Stomach (tissue), 9 donors: ENCODE data around the gene LYVE1. TPM values are rescaled to one million over a fixed set of nuclear protein-coding genes. Genes with fewer than 3 reads are reported as not detected.

Experiments used
- DNase-seq, 2 donors: peaks; one replicate each; pipeline versions ENCODE4 v3.0.0 to v3.0.0-alpha.2; 2013 to 2019
- H3K27ac ChIP-seq, 5 donors: fragments of 200-600 bp in 4 of 5; sonication (generic) in 4 of 5; one replicate each; pipeline ENCODE4 v1.5.1; 2013 to 2019; ENCODE audit warnings: mild to moderate bottlenecking in 1 of 5, moderate library complexity in 1 of 5
- H3K27me3 ChIP-seq, 3 donors: fragments of 200-600 bp; sonication (generic); one replicate each; pipeline ENCODE4 v1.5.1; 2017 to 2019; ENCODE audit warnings: mixed run types in 1 of 3
- H3K36me3 ChIP-seq, 4 donors: fragments of 200-600 bp; sonication (generic); 1 replicate in 3 of 4; 2 replicates in 1 of 4; pipeline ENCODE4 v1.5.1; 2016 to 2019
- H3K4me1 ChIP-seq, 4 donors: fragments of 200-600 bp; sonication (generic); one replicate each; pipeline ENCODE4 v1.5.1; 2016 to 2019
- H3K4me3 ChIP-seq, 4 donors: fragments of 200-600 bp; sonication (generic) in 3 of 4; one replicate each; pipeline ENCODE4 v1.5.1; 2016 to 2019; ENCODE audit warnings: mild to moderate bottlenecking in 1 of 4
- H3K9me3 ChIP-seq, 4 donors: fragments of 200-600 bp; sonication (generic); one replicate each; pipeline ENCODE4 v1.5.1; 2016 to 2019
- CTCF ChIP-seq, 7 experiments: fragments of 450-650 bp in 4 of 7; fragments of 200-600 bp in 3 of 7; sonication (generic) in 3 of 7; IDR thresholded peaks; one replicate each; pipeline ENCODE4 v1.5.1; 2016 to 2019; ENCODE audit warnings: antibody characterized with exemption in 7 of 7, control low read depth in 2 of 7, mild to moderate bottlenecking in 1 of 7
- EP300 ChIP-seq: sonication (generic); formaldehyde crosslinking; IDR thresholded peaks from one replicate; pipeline ENCODE4 v1.6.1; 2017; ENCODE audit warnings: antibody characterized with exemption
- POLR2A ChIP-seq, 4 donors: fragments of 450-650 bp; IDR thresholded peaks; one replicate each; pipeline ENCODE4 v1.6.1; 2016; ENCODE audit warnings: antibody characterized with exemption in 4 of 4, control low read depth in 2 of 4, mild to moderate bottlenecking in 1 of 4, moderate library complexity in 1 of 4
- POLR2AphosphoS5 ChIP-seq, 3 donors: sonication (generic); formaldehyde crosslinking; IDR thresholded peaks; one replicate each; pipeline ENCODE4 v1.6.1; 2016; ENCODE audit warnings: antibody characterized with exemption in 3 of 3
- WGBS, 5 donors: extraction: QIAGEN DNeasy Blood & Tissue Kit in 3 of 5; methylation state at CpG; one replicate each; pipeline versions ENCODE4 v1.1.5 to v1.1.7; 2013 to 2018; 5-methylcytosine and 5-hydroxymethylcytosine counted together
- intact Hi-C: fragments of 100-400 bp; cut with DNase I; formaldehyde crosslinking; loops from one replicate; pipeline ENCODE4 v1.15.1; 2023; ENCODE audit warnings: low total_unique reads
- polyA plus RNA-seq, 3 donors: library from polyadenylated mRNA; stranded (reverse); fragments of 200-250 nt; gene quantifications; one replicate each; pipeline ENCODE4 v1.2.3, GENCODE V29; 2013
- total RNA-seq, 5 donors: library from RNA; depleted of rRNA; stranded (reverse); fragments of >200 nt; gene quantifications; one replicate each; pipeline versions ENCODE4 v1.1.0 to v1.2.3, GENCODE V29; 2014 to 2016
- donor health status: healthy with polysubstance abuse.
- donor health status: Bipolar disorder and iron deficiency.
- donor health status: healthy.

LYVE1 gene
- total and polyA plus RNA-seq, 8 donors, result 5.2 to 149 (median 12.6) TPM

- peak; percentile 46 to 78 for DNase-seq
- peaks cover 4 to 68% (median 17%) of the 10 kb centered on the region in 4 donors for H3K4me1 ChIP-seq
- peak overlapping the region in 1 of 4 donors; percentile 14 for H3K4me3 ChIP-seq
- intact Hi-C loops, result no loop called here
- no peaks in the 10 kb centered on the region for H3K27me3 ChIP-seq
- no peaks in the 10 kb centered on the region for H3K9me3 ChIP-seq
- peak in 1 of 3 donors; percentile 21 for TF ChIP-seq POLR2AphosphoS5 (IDR thresholded peaks at IDR 0.05)
- TF ChIP-seq EP300, result no peak
- H3K27ac ChIP-seq, result peak overlapping the region; percentile 54 to 90 (median 83)
- H3K36me3 ChIP-seq, result peaks cover 0 to 42% (median 17%) of the 10 kb centered on the region in 4 donors
- 35 to 45% (median 40%) methylated on average over 6 of the region's 6 CpGs for WGBS, 5 donors
These were observed 37.5 kb upstream of the LYVE1 start for GRCh38 chr11:10605941-10606381.

GRCh38 chr11:10604798-10605197 lies 36.3 kb upstream of the LYVE1 start:
- intact Hi-C loops, result no loop called here
- TF ChIP-seq POLR2A (IDR thresholded peaks at IDR 0.05), result no peak
- TF ChIP-seq EP300, result no peak
- TF ChIP-seq POLR2AphosphoS5 (IDR thresholded peaks at IDR 0.05), result no peak
- TF ChIP-seq CTCF (IDR thresholded peaks at IDR 0.05), result no peak
- Histone ChIP-seq H3K36me3 (peaks cover 0 to 42% (median 17%) of the 10 kb centered on the region in 4 donors), H3K4me1 (peaks cover 4 to 80% (median 22%) of the 10 kb centered on the region in 4 donors), H3K27ac (peak overlapping the region in 4 of 5 donors; percentile 75 to 90 (median 84)), H3K4me3 (no peak overlapping the region), H3K27me3 (no peaks in the 10 kb centered on the region), H3K9me3 (no peaks in the 10 kb centered on the region)
- 30 to 42% (median 41%) methylated on average over 3 of the region's 3 CpGs for WGBS, 5 donors
- no peak for DNase-seq

- Histone ChIP-seq H3K36me3 (peaks cover 0 to 41% (median 15%) of the 10 kb centered on the region in 4 donors), H3K4me3 (no peak overlapping the region), H3K4me1 (peaks cover 4 to 85% (median 22%) of the 10 kb centered on the region in 4 donors), H3K27me3 (no peaks in the 10 kb centered on the region), H3K9me3 (no peaks in the 10 kb centered on the region), H3K27ac (peak overlapping the region; percentile 6 to 90 (median 83))
- intact Hi-C loops, result no loop called here
- TF ChIP-seq POLR2AphosphoS5 (IDR thresholded peaks at IDR 0.05), result peak in 2 of 3 donors; percentile 57 to 74
- TF ChIP-seq EP300, result no peak
- no peak for TF ChIP-seq POLR2A (IDR thresholded peaks at IDR 0.05)
- 42 to 66% (median 55%) methylated on average over 9 of the region's 9 CpGs for WGBS, 5 donors
- no peak for DNase-seq
These were observed 35.9 kb upstream of the LYVE1 start for GRCh38 chr11:10604340-10604748.

GRCh38 chr11:10603721-10604297 lies 35.3 kb upstream of the LYVE1 start:
- no peak for TF ChIP-seq POLR2AphosphoS5 (IDR thresholded peaks at IDR 0.05)
- no peak for TF ChIP-seq EP300
- no peak for TF ChIP-seq POLR2A (IDR thresholded peaks at IDR 0.05)
- no peak for TF ChIP-seq CTCF (IDR thresholded peaks at IDR 0.05)
- Histone ChIP-seq H3K4me1 (peaks cover 9 to 90% (median 23%) of the 10 kb centered on the region in 4 donors), H3K9me3 (no peaks in the 10 kb centered on the region), H3K4me3 (no peak overlapping the region), H3K27ac (peak overlapping the region; percentile 6 to 90 (median 83)), H3K27me3 (no peaks in the 10 kb centered on the region), H3K36me3 (peaks cover 0 to 39% (median 12%) of the 10 kb centered on the region in 4 donors)
- 83 to 94% (median 89%) methylated on average over 3 to 5 of the region's 5 CpGs for WGBS, 5 donors
- no peak for DNase-seq
- intact Hi-C loops, result no loop called here

- WGBS, 5 donors, result 91 to 96% (median 95%) methylated on average over 12 of the region's 12 CpGs
- intact Hi-C loops, result no loop called here
- Histone ChIP-seq H3K36me3 (peaks cover 0 to 31% (median 8%) of the 10 kb centered on the region in 4 donors), H3K4me1 (peaks cover 9 to 88% (median 23%) of the 10 kb centered on the region in 4 donors), H3K9me3 (no peaks in the 10 kb centered on the region), H3K27me3 (no peaks in the 10 kb centered on the region), H3K27ac (peak overlapping the region in 3 of 5 donors; percentile 83 to 90 (median 85)), H3K4me3 (no peak overlapping the region)
- TF ChIP-seq POLR2AphosphoS5 (IDR thresholded peaks at IDR 0.05) (no peak), CTCF (IDR thresholded peaks at IDR 0.05) (no peak), EP300 (no peak), POLR2A (IDR thresholded peaks at IDR 0.05) (no peak)
- no peak for DNase-seq
These were observed 34.5 kb upstream of the LYVE1 start for GRCh38 chr11:10602945-10603344.
